Esophagus squamous epithelium (tissue), 4 donors: ENCODE results near the gene RUNDC1.

Source experiments
- POLR2A ChIP-seq, 4 donors: fragments of 450-650 bp; IDR thresholded peaks; one replicate each; pipeline ENCODE4 v1.6.1; 2017; ENCODE audit warnings: antibody characterized with exemption in 4 of 4, mild to moderate bottlenecking in 4 of 4, moderate library complexity in 3 of 4
- TF ChIP-seq, protein P1 (sequence below), 6 experiments: fragments of 450-650 bp in 4 of 6; fragments of 200-600 bp in 2 of 6; sonication (generic) in 2 of 6; IDR thresholded peaks; one replicate each; pipeline ENCODE4 v1.5.1; 2016 to 2019; ENCODE audit warnings: antibody characterized with exemption in 6 of 6, mild to moderate bottlenecking in 4 of 6, moderate library complexity in 4 of 6

DNA sequence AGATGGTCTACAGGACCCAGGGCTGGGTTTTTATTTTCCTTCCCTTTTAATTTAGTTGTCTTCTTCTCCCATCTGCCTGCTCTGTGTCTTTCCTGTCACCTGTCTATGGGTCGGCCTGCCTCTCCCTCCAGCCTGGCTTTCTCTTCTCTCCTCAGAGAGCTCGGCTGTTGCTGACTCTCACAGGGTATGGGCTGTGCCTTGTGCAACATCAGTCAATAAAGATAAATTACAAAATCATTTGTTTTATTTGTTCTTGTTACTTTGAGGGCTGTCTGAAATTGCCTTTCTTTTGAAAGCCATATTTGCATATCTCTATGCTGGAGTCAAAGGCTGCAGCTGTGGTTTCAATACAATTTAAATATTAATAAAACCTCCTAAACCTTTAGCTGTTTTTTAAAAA, 60.3 kb downstream of the RUNDC1 start:
- TF ChIP-seq, protein P1, sequence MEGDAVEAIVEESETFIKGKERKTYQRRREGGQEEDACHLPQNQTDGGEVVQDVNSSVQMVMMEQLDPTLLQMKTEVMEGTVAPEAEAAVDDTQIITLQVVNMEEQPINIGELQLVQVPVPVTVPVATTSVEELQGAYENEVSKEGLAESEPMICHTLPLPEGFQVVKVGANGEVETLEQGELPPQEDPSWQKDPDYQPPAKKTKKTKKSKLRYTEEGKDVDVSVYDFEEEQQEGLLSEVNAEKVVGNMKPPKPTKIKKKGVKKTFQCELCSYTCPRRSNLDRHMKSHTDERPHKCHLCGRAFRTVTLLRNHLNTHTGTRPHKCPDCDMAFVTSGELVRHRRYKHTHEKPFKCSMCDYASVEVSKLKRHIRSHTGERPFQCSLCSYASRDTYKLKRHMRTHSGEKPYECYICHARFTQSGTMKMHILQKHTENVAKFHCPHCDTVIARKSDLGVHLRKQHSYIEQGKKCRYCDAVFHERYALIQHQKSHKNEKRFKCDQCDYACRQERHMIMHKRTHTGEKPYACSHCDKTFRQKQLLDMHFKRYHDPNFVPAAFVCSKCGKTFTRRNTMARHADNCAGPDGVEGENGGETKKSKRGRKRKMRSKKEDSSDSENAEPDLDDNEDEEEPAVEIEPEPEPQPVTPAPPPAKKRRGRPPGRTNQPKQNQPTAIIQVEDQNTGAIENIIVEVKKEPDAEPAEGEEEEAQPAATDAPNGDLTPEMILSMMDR (IDR thresholded peaks at IDR 0.05) = no peak
- TF ChIP-seq POLR2A (IDR thresholded peaks at IDR 0.05) = no peak
